HFFc6 (cell line): ENCODE results near the gene AMHR2. TPM values are rescaled to one million over a fixed set of nuclear protein-coding genes. Genes with fewer than 3 reads are reported as not detected.
A peak's percentile ranks its signal among the peaks of the same experiment; 100 is the strongest.

Experiments
- DNase-seq: peaks from one replicate; pipeline ENCODE4 v3.0.0-alpha.2; 2018
- H3K27ac Mint-ChIP-seq: 2 replicates; pipeline ENCODE4 v1.8.0; 2020; ENCODE audit warnings: mild to moderate bottlenecking, mixed read lengths
- H3K27me3 Mint-ChIP-seq: 2 replicates; pipeline ENCODE4 v1.8.0; 2021; ENCODE audit warnings: mild to moderate bottlenecking, moderate library complexity, mixed read lengths; ENCODE audit not compliant: insufficient read depth
- H3K36me3 Mint-ChIP-seq: 2 replicates; pipeline ENCODE4 v1.8.0; 2021; ENCODE audit warnings: low read depth, mixed read lengths
- H3K4me1 Mint-ChIP-seq: 2 replicates; pipeline ENCODE4 v1.8.0; 2020; ENCODE audit warnings: low read depth, mixed read lengths
- H3K4me3 Mint-ChIP-seq: 2 replicates; pipeline ENCODE4 v1.8.0; 2020; ENCODE audit warnings: mild to moderate bottlenecking, moderate library complexity, mixed read lengths
- H3K9me3 Mint-ChIP-seq: 2 replicates; pipeline ENCODE4 v1.8.0; 2020; ENCODE audit warnings: mild to moderate bottlenecking, mixed read lengths
- CTCF ChIP-seq: fragments of 200-600 bp; sonication (generic); IDR thresholded peaks from 2 replicates; pipeline ENCODE4 v1.5.0; 2021; ENCODE audit warnings: antibody characterized with exemption, mild to moderate bottlenecking
- total RNA-seq, 6 experiments: library from RNA; stranded (reverse); fragmentation: NEBNext Ultra II Directional; extraction: Animal tissue kit (Norgen Biotek cat#: 25700); gene quantifications; 2 replicates in 1 of 6; 3 replicates in 5 of 6; pipeline ENCODE4 v1.2.3, GENCODE V29; 2021

AMHR2 gene
- total RNA-seq, 6 experiments from 2014 or later = not detected

GRCh38 chr12:53461591-53461990 is 37.9 kb downstream of the AMHR2 start:
- no peak for DNase-seq
- Mint-ChIP-seq H3K36me3 (peaks cover 58% of the 10 kb centered on the region), H3K4me1 (peaks cover 56% of the 10 kb centered on the region), H3K27ac (no peak overlapping the region; the same call in 1 of the 2 replicates), H3K9me3 (no peaks in the 10 kb centered on the region), H3K4me3 (no peak overlapping the region), H3K27me3 (peaks cover 9% of the 10 kb centered on the region)
- TF ChIP-seq CTCF = no peak

- no peak for DNase-seq
- H3K4me3 Mint-ChIP-seq = no peak overlapping the region
- no peaks in the 10 kb centered on the region for H3K9me3 Mint-ChIP-seq
- H3K36me3 Mint-ChIP-seq = peaks cover 67% of the 10 kb centered on the region
- peaks cover 13% of the 10 kb centered on the region for H3K27me3 Mint-ChIP-seq
- peaks cover 54% of the 10 kb centered on the region for H3K4me1 Mint-ChIP-seq
- no peak for TF ChIP-seq CTCF
- H3K27ac Mint-ChIP-seq = peak overlapping the region; percentile 40
These were observed 39.3 kb downstream of the AMHR2 start for GRCh38 chr12:53462935-53463334.

GRCh38 chr12:53463802-53464560 is 40.3 kb downstream of the AMHR2 start:
- Mint-ChIP-seq H3K4me3 (no peak overlapping the region), H3K4me1 (peaks cover 52% of the 10 kb centered on the region), H3K27me3 (peaks cover 9% of the 10 kb centered on the region), H3K27ac (peak overlapping the region; percentile 3), H3K36me3 (peaks cover 74% of the 10 kb centered on the region), H3K9me3 (no peaks in the 10 kb centered on the region)
- no peak for TF ChIP-seq CTCF
- no peak for DNase-seq

- Mint-ChIP-seq H3K27me3 (peaks cover 7% of the 10 kb centered on the region), H3K4me3 (no peak overlapping the region), H3K9me3 (no peaks in the 10 kb centered on the region), H3K36me3 (peaks cover 68% of the 10 kb centered on the region), H3K27ac (peak overlapping the region; percentile 69), H3K4me1 (peaks cover 45% of the 10 kb centered on the region)
- no peak for DNase-seq
- no peak for TF ChIP-seq CTCF
These were observed 41.2 kb downstream of the AMHR2 start for GRCh38 chr12:53464685-53465418.

- Mint-ChIP-seq H3K4me3 (no peak overlapping the region), H3K36me3 (peaks cover 63% of the 10 kb centered on the region), H3K27me3 (peaks cover 9% of the 10 kb centered on the region), H3K27ac (peak overlapping the region; percentile 69), H3K9me3 (no peaks in the 10 kb centered on the region), H3K4me1 (peaks cover 40% of the 10 kb centered on the region)
- no peak for DNase-seq
- peak; percentile 29; the same call in 1 of the 2 replicates for TF ChIP-seq CTCF
These were observed 42.0 kb downstream of the AMHR2 start for GRCh38 chr12:53465679-53466078.
